Hepatocyte (in vitro differentiated cells): ENCODE measurements around the gene PROX2. TPM values are rescaled to one million over a fixed set of nuclear protein-coding genes. Genes with fewer than 3 reads are reported as not detected.

ENCODE experiments used
- DNase-seq: peaks from one replicate; pipeline ENCODE4 v3.0.0-alpha.2; 2016; ENCODE audit warnings: low spot score
- H2AFZ ChIP-seq: fragments of 200-600 bp; sonication (generic); 2 replicates; pipeline ENCODE4 v1.6.0; 2016; ENCODE audit warnings: antibody characterized with exemption, mild to moderate bottlenecking
- H3K27ac ChIP-seq: fragments of 200-600 bp; sonication (generic); 2 replicates; pipeline ENCODE4 v1.5.1; 2016; ENCODE audit warnings: mild to moderate bottlenecking
- H3K27me3 ChIP-seq: fragments of 200-600 bp; sonication (generic); 2 replicates; pipeline ENCODE4 v1.6.1; 2016
- H3K36me3 ChIP-seq: fragments of 200-600 bp; sonication (generic); replicated peaks from 2 replicates; pipeline ENCODE4 v1.5.1; 2016; ENCODE audit warnings: low read depth; ENCODE audit not compliant: insufficient read depth
- H3K4me1 ChIP-seq: fragments of 200-600 bp; sonication (generic); 2 replicates; pipeline ENCODE4 v1.5.1; 2016; ENCODE audit warnings: mild to moderate bottlenecking, moderate library complexity; ENCODE audit not compliant: insufficient read depth
- H3K4me2 ChIP-seq: fragments of 200-600 bp; sonication (generic); 2 replicates; pipeline ENCODE4 v1.6.0; 2016
- H3K4me3 ChIP-seq: fragments of 200-600 bp; sonication (generic); 2 replicates; pipeline ENCODE4 v1.5.1; 2016; ENCODE audit warnings: mild to moderate bottlenecking
- H3K79me2 ChIP-seq: fragments of 200-600 bp; sonication (generic); 2 replicates; pipeline ENCODE4 v1.6.0; 2017; ENCODE audit warnings: mild to moderate bottlenecking
- H3K9me2 ChIP-seq: fragments of 200-600 bp; sonication (generic); replicated peaks from 2 replicates; pipeline ENCODE4 v1.6.0; 2017; ENCODE audit warnings: mild to moderate bottlenecking; ENCODE audit not compliant: insufficient read depth
- H3K9me3 ChIP-seq: fragments of 200-600 bp; sonication (generic); 2 replicates; pipeline ENCODE4 v1.5.1; 2016; ENCODE audit warnings: low read depth, mild to moderate bottlenecking
- H4K20me1 ChIP-seq: fragments of 200-600 bp; sonication (generic); 2 replicates; pipeline ENCODE4 v1.6.0; 2016; ENCODE audit warnings: mild to moderate bottlenecking; ENCODE audit not compliant: insufficient read depth, poor library complexity, severe bottlenecking
- EZH2 ChIP-seq: fragments of 200-600 bp; sonication (generic); IDR thresholded peaks from 2 replicates; pipeline ENCODE4 v1.6.1; 2016; ENCODE audit warnings: antibody characterized with exemption, mild to moderate bottlenecking, borderline replicate concordance
- EZH2phosphoT487 ChIP-seq: fragments of 200-600 bp; sonication (generic); IDR thresholded peaks from one replicate; pipeline ENCODE4 v1.6.1; 2018; ENCODE audit warnings: antibody characterized with exemption, mild to moderate bottlenecking, low read depth, moderate library complexity; ENCODE audit not compliant: unreplicated experiment, severe bottlenecking
- WGBS: methylation state at CpG from one replicate; pipeline ENCODE4 v1.1.6; 2016; ENCODE audit warnings: low lambda C conversion rate; ENCODE audit errors: missing lambda C conversion rate; 5-methylcytosine and 5-hydroxymethylcytosine counted together
- polyA plus RNA-seq: library from polyadenylated mRNA; unstranded; fragments of >200 nt; fragmentation: Nextera tagmentation; extraction: Ambion mirVana; gene quantifications from 2 replicates; pipeline ENCODE4 v1.2.1, GENCODE V29; 2016
- total RNA-seq: library from RNA; depleted of rRNA; stranded (reverse); fragments of >200 nt; gene quantifications from 2 replicates; pipeline ENCODE4 v1.2.3, GENCODE V29; 2014
- TF ChIP-seq, protein P1 (sequence below): fragments of 200-600 bp; sonication (generic); IDR thresholded peaks from 2 replicates; pipeline ENCODE4 v1.5.1; 2016; ENCODE audit warnings: antibody characterized with exemption, mild to moderate bottlenecking; ENCODE audit not compliant: poor library complexity

The PROX2 gene
- total and polyA plus RNA-seq, 2 experiments from 2014 or later, result not detected

DNA sequence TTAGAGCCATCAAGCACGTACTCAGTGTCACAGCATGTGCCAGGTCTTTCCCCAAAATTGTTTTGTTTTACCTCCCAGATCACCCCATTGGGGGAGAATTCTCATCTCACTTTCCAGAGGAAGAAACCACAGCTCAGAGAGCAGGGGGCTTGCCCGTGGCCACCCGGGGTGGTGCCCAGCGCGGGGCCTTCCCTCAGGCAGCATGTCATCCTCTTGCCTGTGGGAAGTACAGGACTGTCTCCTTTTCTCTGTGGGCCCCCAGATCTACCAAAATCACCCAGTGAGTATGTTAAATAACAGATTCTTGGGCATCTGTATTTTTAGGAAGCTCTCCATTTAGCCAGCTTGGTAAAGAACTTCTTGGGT is 41.2 kb upstream of the PROX2 start:
- H4K20me1 ChIP-seq, result no peaks in the 10 kb centered on the region
- H3K4me2 ChIP-seq, result no peak overlapping the region
- H3K9me2 ChIP-seq, result no peaks in the 10 kb centered on the region
- H2AFZ ChIP-seq, result no peak overlapping the region
- H3K9me3 ChIP-seq, result no peaks in the 10 kb centered on the region
- no peaks in the 10 kb centered on the region for H3K79me2 ChIP-seq
- TF ChIP-seq EZH2 (no peak), EZH2phosphoT487 (no peak)
- TF ChIP-seq, protein P1, sequence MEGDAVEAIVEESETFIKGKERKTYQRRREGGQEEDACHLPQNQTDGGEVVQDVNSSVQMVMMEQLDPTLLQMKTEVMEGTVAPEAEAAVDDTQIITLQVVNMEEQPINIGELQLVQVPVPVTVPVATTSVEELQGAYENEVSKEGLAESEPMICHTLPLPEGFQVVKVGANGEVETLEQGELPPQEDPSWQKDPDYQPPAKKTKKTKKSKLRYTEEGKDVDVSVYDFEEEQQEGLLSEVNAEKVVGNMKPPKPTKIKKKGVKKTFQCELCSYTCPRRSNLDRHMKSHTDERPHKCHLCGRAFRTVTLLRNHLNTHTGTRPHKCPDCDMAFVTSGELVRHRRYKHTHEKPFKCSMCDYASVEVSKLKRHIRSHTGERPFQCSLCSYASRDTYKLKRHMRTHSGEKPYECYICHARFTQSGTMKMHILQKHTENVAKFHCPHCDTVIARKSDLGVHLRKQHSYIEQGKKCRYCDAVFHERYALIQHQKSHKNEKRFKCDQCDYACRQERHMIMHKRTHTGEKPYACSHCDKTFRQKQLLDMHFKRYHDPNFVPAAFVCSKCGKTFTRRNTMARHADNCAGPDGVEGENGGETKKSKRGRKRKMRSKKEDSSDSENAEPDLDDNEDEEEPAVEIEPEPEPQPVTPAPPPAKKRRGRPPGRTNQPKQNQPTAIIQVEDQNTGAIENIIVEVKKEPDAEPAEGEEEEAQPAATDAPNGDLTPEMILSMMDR, result no peak
- H3K36me3 ChIP-seq, result no peaks in the 10 kb centered on the region
- H3K4me1 ChIP-seq, result no peaks in the 10 kb centered on the region
- WGBS, result 95% methylated on average over 5 of the region's 5 CpGs
- peaks cover 3% of the 10 kb centered on the region for H3K27me3 ChIP-seq
- DNase-seq, result no peak
- no peak overlapping the region for H3K4me3 ChIP-seq
- no peak overlapping the region for H3K27ac ChIP-seq

DNA sequence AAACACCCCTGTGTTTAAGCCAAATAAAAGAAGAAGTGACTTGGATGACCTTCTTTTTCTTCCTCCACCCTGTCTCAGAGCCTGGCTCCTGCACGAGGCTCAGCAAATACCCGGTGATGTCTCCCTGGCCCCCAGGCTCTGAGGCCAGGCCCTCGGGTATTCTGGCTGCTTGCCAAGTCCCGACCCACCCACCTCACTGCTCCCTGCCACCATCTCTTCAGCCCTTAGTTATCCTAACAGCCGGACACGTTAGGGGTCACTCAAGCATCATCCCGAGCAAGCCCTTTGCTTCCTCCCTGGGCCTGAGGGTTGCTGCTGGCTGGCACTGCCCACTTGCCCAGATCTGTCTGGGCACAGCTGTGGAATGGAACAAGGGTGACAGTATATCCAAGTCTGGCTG is 39.9 kb upstream of the PROX2 start:
- WGBS, result 66% methylated on average over 7 of the region's 7 CpGs
- Histone ChIP-seq H3K27me3 (no peaks in the 10 kb centered on the region), H3K9me3 (no peaks in the 10 kb centered on the region), H3K4me2 (no peak overlapping the region), H3K4me3 (no peak overlapping the region), H3K36me3 (no peaks in the 10 kb centered on the region), H3K27ac (no peak overlapping the region), H4K20me1 (no peaks in the 10 kb centered on the region), H3K9me2 (no peaks in the 10 kb centered on the region), H3K79me2 (no peaks in the 10 kb centered on the region), H2AFZ (no peak overlapping the region), H3K4me1 (no peaks in the 10 kb centered on the region)
- DNase-seq, result no peak
- TF ChIP-seq EZH2phosphoT487 (no peak), EZH2 (no peak)
- TF ChIP-seq, protein P1, result no peak

DNA sequence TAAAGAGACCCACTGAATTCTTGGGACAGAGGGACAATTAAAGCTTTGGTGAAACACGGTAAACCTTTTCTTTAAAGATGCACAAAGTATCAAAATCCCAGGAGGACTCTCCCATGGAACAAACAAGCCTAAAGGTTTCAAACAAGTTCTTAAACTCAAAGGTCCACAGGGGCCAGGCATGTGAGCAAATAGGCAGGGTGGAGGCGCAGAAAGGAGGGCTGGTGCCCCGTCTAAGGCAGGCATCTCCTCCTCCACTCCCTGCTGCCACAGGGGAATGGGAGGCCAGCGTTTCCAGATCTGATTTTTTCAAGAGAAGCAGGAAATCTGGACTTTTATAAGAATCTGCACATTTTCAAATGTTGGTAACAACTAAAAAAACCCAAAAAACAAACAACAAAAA is 39.5 kb upstream of the PROX2 start:
- no peak overlapping the region for H3K4me2 ChIP-seq
- H3K9me2 ChIP-seq, result no peaks in the 10 kb centered on the region
- 80% methylated on average over 4 of the region's 4 CpGs for WGBS
- TF ChIP-seq EZH2 (no peak), EZH2phosphoT487 (no peak)
- TF ChIP-seq, protein P1, result no peak
- no peaks in the 10 kb centered on the region for H3K27me3 ChIP-seq
- no peaks in the 10 kb centered on the region for H4K20me1 ChIP-seq
- no peaks in the 10 kb centered on the region for H3K36me3 ChIP-seq
- no peaks in the 10 kb centered on the region for H3K9me3 ChIP-seq
- no peak overlapping the region for H2AFZ ChIP-seq
- no peak overlapping the region for H3K27ac ChIP-seq
- H3K4me1 ChIP-seq, result no peaks in the 10 kb centered on the region
- DNase-seq, result no peak
- no peaks in the 10 kb centered on the region for H3K79me2 ChIP-seq
- no peak overlapping the region for H3K4me3 ChIP-seq
